Activated T-cell treated with anti-CD3 and anti-CD28 coated beads, Interleukin-2, amount 50 U/mL, for 1 hour (primary cell): ENCODE measurements around the gene POLR3H.

Experiments used
- DNase-seq: peaks from one replicate; pipeline ENCODE4 v3.0.0-alpha.2; 2020

The POLR3H gene

DNA sequence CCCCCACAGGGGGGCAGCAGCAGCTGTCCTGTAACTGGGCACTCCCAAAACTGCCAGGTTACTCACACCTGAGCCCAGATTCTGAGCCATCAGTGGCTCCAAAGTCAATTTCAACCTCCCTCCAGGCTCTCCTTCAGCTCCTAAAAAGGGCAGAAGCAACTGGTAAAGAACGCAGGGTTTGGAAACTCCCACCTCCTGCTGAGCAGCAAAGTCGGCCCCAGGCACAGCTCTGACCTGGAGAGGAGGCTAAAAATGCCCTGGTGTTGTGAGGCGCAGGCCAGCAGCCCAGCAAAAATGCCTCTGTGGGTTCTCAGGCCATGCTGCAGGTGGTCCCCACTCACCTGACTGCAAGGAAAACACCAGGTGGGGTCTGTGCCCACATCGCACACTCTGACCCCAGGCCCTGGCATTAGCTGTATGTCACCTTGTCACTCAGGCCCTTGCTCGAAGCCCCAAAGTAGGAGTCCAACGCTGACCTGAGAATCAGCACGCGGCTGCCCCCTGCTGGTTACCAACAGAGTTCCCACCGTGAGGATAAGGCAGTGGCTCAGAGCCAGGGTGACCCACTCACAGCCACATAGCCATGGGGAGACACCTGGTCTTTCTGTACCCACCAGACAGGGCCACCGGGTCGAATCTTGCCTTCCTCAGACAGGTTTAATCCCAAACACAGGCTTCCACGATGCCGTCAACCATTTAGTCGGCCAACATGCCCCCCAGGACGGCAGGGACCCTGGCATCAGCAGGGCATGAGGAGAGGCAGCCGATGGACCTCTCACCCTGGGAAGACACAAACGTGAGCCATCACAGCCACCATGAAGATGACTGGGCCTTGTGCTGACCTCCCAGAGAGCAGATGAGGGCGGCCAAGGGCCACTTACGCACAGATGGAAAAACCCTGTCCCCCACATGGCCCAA lies 11.1 kb downstream of the POLR3H start:
- DNase-seq: peak; percentile 71

DNA sequence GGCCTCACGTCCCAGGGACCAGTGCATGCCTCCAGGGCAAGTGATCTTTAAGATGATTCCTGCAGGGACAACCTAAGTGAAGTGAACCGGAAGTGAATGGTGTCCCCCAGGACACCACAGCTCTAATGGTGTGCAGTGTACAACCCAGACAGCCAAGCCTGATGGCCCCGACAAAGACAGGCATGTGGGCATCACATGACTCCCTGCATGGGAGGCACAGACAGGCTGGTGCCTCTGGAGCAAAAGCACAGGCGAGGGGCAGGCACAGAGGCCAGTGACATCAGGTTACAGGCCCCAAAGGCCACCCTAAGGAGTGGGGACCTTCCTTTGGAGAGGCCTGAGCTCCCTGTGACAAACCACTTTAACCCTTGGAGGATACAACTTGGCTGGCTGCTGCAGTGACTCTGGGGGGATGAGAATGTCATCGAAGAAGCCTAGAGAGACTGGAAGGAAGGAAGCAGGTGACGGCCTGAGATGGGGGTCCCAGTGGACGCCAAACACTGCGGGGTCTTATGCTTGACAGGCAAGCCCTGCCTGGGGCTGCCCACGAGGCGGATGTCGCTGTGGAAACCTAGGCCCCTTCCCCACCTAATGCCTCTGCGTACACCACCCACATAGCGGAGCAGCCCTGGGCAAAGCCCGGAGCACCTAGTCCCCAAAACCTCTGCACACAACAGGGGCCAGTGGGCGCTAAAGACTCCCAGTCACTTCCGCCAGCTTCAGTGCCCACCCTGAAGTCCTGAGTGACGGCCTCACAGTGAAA lies 12.4 kb downstream of the POLR3H start:
- no peak for DNase-seq

DNA sequence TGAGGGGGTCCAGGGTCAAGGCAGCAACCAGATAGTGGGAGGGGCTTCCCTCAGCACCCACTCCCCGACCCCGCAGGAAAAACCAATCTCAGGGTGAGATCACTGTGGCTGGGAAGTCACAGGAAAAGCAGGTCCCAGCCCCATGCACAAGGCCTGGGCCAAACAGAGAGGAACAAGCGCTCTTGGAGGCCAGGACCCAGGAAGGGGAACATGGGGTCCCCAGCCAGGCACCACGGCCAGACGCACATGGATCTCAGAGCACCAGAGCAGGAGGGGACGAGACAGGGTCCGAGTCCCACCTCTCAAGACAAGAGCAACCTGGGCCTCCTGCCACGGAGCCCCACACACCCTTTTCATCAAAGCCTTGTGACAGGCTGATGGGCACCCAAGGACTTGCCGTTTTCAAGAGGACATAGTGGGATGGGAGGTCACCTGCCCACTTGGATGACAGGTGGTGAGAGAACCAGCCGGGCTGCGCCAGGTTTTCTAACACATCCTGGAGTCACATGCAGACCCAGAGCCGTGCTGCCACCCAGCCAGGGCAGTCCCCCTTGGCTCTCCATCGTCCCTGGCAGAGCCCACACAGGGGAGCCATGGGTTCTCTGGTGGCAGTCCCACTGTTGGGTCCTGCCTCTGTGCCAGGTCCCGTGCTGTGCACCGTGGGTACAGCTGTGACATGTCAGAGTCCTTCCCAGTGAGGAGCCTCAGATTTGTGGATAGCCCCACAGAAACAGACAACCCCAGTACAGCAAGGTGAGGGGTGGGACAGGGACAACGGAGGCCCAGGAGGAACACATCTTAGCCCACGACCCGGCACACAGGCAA lies 13.2 kb downstream of the POLR3H start:
- no peak for DNase-seq

DNA sequence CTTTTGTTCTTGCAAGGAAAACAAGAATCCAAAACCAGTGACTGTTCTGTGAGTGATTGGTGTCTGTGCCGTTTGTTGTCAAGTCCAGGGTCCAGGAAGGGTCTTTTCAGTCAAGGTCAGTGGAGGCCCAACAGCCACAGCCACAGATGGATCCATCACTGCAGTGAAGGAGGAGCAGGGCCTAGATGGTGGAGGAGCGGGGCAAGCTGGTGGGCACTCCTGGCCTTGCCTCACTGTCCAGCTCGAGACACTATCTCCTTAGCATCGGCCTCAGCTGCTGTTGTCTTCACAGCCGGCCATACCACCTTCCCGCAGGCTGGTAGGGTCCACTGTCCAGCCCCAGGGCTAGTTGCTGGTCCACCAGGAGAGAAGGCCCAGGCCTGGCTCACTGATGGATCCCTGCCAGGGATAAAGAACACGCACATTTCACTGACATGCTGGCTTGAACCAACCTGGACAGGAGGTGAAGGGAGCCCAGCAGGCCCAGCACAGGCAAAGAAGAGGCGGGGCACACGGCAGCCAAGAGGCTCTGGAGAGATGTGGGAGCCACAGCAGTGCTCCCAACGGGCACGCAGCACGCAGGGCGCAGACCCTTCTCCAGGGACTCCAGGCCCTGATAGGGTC lies 15.2 kb downstream of the POLR3H start:
- no peak for DNase-seq

DNA sequence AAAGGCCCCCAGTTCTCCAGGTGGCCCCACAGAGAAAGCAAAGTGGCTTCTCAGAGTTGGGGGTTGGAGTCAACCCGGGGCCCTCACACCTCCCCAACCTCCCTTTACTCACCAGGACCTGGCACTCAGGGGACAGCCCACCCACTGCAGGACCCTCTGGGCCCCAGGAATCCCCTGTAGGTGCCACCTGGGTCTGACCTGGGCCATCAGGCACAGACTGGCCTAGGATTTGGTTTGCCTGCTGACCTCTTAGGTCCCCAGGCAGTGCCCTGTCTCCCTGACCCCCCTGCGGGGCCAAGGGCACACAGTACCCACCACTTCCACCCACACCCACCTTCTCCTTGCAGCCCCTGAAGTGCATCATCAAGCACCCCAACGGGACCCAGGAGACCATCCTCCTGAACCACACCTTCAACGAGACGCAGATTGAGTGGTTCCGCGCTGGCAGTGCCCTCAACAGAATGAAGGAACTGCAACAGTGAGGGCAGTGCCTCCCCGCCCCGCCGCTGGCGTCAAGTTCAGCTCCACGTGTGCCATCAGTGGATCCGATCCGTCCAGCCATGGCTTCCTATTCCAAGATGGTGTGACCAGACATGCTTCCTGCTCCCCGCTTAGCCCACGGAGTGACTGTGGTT lies 16.0 kb downstream of the POLR3H start:
- no peak for DNase-seq

DNA sequence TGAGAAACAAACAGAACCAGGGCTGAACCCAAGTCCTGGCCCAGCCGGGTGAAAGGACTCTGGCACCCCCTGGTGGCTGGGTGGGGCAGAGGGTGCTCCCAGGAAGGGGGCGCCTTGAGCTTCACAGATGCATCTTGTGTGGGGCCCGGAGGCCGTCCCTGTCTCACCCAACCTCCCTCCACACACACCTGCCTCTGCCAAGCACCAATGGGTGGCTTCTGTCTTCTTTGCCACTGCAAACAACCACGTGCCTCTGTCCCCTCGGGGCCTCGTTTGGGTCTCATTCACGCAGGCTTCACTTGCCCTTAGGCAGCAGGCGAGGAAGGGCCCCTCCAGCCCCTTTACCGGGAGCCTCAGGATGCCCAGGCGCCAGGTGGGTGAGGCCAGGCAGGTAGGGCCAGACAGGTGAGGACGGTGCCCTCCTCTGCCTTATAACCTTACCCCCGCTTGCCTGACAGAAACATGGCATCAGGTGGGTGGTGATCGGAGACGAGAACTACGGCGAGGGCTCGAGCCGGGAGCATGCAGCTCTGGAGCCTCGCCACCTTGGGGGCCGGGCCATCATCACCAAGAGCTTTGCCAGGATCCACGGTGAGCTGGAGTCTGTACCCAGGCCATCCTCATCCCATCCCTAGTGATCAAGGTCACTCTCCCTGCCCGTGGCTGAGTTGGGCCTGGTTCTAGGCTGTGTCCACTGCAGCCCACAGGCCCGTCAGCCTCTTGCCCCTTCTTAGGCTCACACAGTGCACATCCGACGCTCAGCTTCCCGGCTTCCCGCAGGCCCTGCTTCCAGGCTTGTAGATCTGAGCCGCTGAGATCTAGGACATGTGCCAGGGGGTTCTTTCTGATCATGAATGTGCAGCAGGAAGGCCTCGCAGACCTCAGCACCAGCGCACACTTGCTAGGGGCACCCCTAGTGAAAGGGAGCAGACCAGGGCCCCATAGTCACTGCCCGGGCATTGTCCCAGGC lies 17.2 kb downstream of the POLR3H start:
- DNase-seq: peak; percentile 81

DNA sequence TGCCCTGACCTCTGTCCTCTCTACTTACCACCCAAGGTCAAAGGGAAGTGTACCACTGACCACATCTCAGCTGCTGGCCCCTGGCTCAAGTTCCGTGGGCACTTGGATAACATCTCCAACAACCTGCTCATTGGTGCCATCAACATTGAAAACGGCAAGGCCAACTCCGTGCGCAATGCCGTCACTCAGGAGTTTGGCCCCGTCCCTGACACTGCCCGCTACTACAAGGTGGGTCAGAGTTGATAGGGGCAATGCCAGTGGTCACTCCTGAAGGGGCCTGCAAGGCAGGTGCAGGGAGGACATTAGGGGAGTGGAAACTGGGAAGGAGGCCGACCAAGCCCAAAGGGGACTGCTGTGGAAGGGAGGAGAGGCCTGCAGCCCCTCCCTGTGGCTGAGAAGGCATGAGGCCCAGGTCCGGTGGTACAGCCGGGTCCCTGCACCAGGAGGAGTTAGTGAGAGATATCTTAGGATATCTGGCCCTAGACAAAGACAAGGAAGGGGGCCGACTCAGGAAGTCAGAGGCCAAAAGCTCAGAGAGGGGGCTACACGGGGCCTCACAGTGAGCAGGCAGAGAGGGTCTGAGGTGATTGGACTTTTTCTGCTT lies 17.9 kb downstream of the POLR3H start:
- DNase-seq: no peak

DNA sequence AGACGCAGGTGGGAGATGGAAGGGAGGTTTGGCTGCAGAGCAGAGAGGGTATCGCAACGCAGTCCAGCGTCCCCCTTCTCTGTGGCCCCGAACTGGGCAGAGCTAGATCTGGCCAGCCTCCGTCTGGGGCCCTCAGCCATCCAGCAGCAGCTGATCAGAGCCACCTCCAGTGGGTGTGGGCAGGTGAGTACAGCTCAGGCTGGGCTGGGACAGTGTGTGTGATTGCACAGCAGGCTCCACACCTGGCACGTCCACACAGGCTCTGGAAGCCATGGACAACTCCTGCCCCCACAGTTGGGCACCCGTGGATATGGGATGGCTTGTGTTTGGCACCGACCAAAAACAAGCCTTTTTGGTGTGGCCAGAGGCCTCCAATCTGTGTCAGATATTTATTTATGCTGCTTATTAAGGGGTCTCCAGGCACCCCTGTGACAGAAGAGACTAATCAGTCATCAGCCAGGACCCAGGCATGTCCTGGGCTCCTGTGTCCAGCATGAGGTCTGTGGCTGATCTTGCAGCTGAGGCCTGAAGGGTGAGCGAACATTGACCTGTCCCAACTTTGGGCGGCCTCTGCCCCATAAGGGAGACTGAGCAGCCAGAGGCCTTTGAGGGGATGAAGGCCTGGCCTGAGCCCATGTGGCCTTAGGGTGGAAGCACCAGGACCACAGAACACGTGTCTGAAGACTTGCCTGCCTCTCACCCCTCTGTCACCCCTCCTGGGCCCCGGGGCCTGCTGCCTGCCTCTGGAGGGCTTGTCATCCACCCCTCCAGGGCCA lies 18.6 kb downstream of the POLR3H start:
- DNase-seq: no peak

- DNase-seq: peak; percentile 61
These were observed 19.3 kb downstream of the POLR3H start for GRCh38 chr22:41524809-41525449.

DNA sequence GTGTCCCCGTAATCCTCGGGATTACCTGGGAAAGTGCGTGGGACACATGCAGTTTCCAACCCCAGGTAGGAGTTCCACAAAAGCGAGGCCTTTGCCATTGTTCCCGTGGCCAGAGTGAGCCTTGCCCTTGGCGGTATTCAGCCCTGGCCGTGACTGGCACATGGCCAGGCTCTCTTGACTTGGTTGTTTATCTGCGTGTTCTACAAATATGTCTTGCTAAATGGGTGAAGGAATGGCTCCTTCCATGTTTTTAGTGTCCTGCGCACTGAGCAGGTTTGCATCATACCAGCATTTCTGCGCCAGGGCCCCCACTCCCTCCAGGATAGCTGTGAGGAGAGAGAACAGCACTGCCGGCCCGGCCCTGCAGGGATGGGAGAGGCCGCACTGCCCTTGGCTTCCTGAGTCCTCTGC lies 20.0 kb downstream of the POLR3H start:
- DNase-seq: no peak

- DNase-seq: no peak
These were observed 20.6 kb downstream of the POLR3H start for GRCh38 chr22:41523464-41524221.

- DNase-seq: no peak
These were observed 21.5 kb downstream of the POLR3H start for GRCh38 chr22:41522813-41523212.

DNA sequence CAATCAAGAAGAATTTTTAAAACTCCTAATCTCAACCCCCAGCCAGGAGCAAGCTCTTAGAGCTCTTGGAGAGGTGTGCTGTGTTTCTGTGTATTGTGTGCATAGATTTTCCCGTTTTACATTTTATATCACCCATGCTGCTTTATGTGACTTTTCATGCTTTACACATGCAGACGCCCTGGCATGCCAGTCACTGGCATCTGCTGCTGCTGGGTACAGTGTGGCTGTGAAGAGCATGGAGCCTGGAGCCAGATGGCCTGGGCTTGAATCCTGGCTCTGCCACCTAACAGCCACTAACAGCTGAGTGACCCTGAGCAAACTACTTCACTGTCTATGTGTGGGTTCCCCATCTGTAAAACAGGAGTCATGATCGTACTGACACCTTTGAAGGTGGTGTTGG lies 23.1 kb downstream of the POLR3H start:
- no peak for DNase-seq

GRCh38 chr22:41518048-41518347 lies 26.3 kb downstream of the POLR3H start:
- DNase-seq: no peak

DNA sequence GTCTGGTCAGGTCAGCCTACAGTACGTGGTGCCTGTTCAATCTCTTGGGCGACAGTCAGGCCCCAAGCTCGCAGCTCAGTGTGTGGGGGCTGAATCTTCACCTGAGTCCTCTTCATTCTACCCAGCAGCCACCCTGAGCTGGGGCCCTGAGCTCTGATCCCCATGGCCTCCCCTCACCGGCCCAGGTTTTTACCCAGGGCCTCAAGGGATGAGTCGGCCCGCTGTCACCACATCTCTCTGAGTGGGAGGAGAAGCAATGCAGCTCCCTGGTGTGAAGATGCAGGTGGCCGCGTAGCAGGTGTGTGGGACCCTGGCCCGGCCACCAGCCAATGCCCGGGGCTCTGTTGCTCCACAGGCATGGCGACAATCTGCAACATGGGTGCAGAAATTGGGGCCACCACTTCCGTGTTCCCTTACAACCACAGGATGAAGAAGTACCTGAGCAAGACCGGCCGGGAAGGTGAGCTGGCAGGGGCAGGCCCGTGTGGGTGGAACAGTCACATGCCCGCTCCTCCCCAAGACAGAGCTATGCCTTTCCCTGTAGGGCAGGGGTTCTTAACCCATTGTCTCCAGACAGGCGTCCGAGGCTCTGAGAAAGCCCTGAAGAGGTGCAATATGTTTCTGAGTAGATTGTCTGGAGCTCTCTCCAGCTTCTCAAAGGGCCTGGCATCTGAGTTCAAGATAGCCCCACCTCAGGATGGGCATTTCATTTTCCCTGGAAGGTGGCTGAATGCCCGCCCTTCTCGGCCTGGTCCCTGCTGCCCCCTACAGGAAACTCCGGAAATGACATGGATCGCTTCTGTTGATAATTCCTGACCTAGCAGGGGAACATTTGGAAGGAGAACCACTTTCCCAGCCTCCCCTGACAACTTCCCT lies 26.9 kb downstream of the POLR3H start:
- DNase-seq: peak; percentile 47

DNA sequence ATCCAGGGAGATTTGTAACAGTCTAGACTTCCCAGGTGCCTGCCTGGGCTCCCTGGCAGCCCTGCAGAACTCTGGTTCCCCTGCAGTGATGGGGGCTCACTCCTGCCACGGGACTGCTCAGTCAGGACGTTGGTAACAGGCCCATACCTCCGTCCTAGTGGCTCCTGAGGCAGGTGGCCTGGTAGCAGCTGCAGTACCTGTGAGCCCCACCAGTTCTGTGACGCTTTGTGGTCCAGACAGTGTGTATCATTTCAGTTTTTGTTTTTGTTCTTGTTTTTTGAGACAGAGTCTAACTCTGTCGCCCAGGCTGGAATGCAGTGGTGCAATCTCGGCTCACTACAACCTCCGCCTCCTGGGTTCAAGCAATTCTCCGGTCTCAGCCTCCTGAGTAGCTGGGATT lies 27.8 kb downstream of the POLR3H start:
- DNase-seq: no peak

DNA sequence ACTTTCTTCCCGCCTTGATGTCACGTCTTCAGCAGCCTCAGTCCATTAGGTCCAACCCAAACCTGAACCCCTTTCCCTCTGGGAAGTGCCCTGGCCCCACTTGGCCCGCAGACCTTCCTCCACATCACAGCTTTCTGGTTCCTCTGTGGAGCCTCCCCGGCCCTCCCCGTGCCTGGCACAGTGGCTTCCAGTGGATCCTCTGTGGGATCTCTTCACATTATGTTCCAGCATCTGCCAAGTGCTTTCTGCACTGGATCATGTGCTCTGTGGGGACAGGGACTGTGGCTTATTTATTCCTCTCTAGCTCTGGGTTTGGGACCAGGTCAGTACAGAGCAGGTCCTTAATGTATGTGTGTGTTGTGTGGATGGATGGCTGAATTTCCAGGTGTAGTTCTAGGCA lies 30.9 kb downstream of the POLR3H start:
- no peak for DNase-seq
